HT1080 (cell line): ENCODE data around the gene ZNF30. TPM values are rescaled to one million over a fixed set of nuclear protein-coding genes. Genes with fewer than 3 reads are reported as not detected.
"Not testable (repeated sequence)": the region's sequence is repeated elsewhere in the genome, so short reads cannot be mapped to it uniquely, and the experiment has no call there.

Experiments used
- DNase-seq: peaks from one replicate; pipeline ENCODE4 v3.0.0-alpha.2; 2015; ENCODE audit warnings: low read depth
- total RNA-seq: library from RNA; depleted of rRNA; stranded (reverse); fragments of >200 nt; shearing (Covaris generic); gene quantifications from 2 replicates; pipeline ENCODE4 v1.2.3, GENCODE V29; 2014; rRNA removed

The ZNF30 gene
- total RNA-seq, 1 experiment from 2014 or later, result 3.1 TPM

DNA sequence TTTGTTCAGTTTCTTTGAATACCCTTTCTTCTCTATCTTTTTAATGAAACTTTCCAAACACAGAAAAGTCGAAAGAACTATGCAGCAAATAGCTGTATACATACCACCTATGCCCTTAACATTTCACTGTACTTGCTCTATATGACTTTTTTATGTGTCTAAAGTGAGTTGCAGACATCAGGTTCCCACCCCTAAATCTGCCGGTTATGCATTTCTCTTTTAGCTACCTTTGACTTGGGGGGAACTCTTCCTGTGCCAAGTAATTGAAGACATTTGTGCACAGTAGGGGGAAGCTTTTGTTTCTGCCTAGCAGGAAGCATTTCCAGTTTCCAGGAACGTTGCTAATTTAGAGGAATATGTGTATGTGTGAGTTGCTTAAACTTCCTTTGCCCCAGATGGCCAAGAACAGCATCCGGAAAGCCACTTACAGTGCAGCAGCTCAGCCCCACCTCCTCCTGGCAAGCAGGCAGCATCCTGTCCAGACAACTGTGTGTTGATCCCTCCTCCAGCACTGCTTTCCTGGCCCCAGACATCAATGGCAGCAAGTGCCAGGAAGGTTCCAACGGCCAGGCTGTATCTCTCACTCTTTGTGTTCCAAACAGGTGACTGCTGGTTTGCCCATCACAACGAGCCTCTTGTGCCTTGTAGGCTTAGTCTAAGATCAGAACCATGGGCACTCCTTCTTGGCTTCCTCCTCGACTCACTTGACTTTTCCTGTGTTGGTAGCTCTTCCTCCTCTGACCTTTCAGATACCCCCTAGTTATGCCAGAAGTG, 58.7 kb downstream of the ZNF30 start:
- DNase-seq, result no peak

- DNase-seq, result no peak
Measured at GRCh38 chr19:34988119-34988518, 61.4 kb downstream of the ZNF30 start.

- no peak for DNase-seq
Measured at GRCh38 chr19:34989298-34989697, 62.6 kb downstream of the ZNF30 start.

DNA sequence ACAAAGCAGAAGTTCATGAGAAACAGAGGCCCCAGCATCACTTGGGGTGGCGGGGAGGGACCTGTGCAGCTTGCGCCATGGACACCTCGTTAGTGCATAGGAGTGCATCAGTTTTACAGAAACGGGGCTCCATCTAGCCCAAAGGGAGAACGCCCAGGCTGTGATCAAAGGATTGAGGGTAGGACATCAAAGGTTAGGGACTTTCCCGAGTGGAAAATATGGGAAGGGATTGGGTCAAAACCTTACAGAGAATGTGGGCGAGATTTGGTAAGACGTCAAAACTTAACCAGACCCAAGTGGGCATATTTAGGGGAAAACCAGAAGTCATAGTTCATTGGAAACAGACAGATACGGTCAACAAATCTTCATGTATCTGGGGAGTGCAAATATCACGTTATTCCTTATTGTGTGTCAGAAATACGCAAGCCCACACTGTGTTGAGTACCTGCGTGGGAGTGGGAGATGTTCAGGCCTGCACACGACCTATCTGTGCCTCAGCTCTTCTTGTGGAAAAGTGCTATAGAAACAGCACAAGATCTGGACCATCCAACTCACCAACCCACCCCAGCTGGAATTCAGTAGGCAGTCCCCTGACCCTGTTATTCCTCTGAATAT, 64.0 kb downstream of the ZNF30 start:
- DNase-seq, result no peak

DNA sequence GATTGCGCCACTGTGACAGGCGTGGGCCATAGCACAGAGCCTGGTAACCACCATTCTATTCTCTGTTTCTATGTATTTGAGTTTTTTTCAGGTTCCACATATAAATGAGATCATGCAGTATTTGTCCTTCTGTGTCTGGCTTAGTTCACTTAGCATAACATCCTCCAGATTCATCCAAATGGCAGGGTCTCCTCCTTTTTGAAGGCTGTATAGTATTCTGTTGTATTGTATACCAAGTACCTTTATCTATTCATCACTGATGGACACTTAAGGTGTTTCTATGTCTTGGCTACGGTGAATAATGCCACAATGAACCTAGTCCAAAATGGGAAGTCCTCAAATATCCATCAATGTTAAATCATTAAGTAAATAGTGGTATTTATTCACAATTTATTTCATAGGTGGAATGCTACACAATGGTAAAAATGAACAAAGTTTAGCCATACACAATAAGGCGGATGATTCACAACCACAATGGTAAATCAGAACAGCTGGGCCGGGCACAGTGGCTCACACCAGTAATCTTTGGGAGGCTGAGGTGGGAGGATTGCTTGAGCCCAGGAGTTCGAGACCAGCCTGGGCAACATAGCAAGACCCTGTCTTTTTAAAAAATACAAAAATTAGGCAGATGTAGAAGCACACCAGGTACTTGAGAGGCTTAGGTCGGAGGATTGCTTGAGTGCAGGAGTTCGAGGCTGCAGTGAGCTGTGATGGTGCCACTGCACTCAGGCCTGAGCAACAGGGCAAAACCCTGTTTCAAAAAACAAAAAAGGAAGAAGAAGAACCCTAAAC, 65.0 kb downstream of the ZNF30 start:
- no peak for DNase-seq

GRCh38 chr19:34992582-34992981, 65.9 kb downstream of the ZNF30 start:
- not testable (repeated sequence) for DNase-seq

DNA sequence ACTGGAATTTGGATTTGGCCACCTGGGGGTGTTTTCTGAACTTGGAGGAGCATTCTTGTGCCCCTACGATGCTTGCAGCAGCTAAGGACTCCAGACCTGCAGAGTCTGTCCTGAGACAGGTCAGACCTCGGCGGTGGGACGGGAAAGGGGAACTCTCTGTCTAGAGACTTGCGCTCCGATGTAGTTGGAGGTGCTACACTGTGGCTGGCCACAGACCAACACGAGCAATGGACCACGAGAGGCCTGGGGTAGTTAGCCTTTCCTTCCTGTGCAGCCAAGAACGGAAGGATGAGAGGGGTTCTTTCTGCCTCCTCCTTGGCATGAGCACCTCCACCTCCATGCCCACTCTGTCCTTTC, 67.6 kb downstream of the ZNF30 start:
- DNase-seq, result no peak

Other genes with a start within 250 kb of the ZNF30 start
- gene SCGB2B2, start 249.7 kb upstream of the ZNF30 start, total RNA-seq, result not detected in 2 replicates
- 11.8 and 12.3 TPM in 2 replicates for gene ZNF302, start 249.2 kb upstream of the ZNF30 start, total RNA-seq
- 6.6 and 8.9 TPM in 2 replicates for gene ZNF181, start 192.7 kb upstream of the ZNF30 start, total RNA-seq
- gene ZNF599, start 153.7 kb upstream of the ZNF30 start, total RNA-seq, result 7.0 and 7.2 TPM in 2 replicates
- gene ZNF792, start 37.3 kb downstream of the ZNF30 start, total RNA-seq, result 1.2 and 1.8 TPM in 2 replicates
- gene GRAMD1A, start 73.4 kb downstream of the ZNF30 start, total RNA-seq, result 35.1 and 63.9 TPM in 2 replicates
- gene SCN1B, start 103.6 kb downstream of the ZNF30 start, total RNA-seq, result 9.3 and 13.5 TPM in 2 replicates
- not detected in 2 replicates for gene HPN, start 114.8 kb downstream of the ZNF30 start, total RNA-seq
- not detected in 2 replicates for gene FXYD3, start 188.9 kb downstream of the ZNF30 start, total RNA-seq
- gene LGI4, start 208.2 kb downstream of the ZNF30 start, total RNA-seq, result not detected in 2 replicates
- not detected in 2 replicates for gene FXYD1, start 211.9 kb downstream of the ZNF30 start, total RNA-seq
- 0.66 and 1.7 TPM in 2 replicates for gene FXYD7, start 216.4 kb downstream of the ZNF30 start, total RNA-seq
- gene FXYD5, start 227.8 kb downstream of the ZNF30 start, total RNA-seq, result 255 and 385 TPM in 2 replicates